Muscle of arm (tissue), 12 donors: ENCODE measurements around the gene SHB. TPM values are rescaled to one million over a fixed set of nuclear protein-coding genes. Genes with fewer than 3 reads are reported as not detected.
"Not testable (repeated sequence)": the region's sequence is repeated elsewhere in the genome, so short reads cannot be mapped to it uniquely, and the experiment has no call there.

Experiments
- DNase-seq: peaks from one replicate; pipeline ENCODE4 v3.0.0-alpha.2; 2013
- polyA plus RNA-seq, 12 donors: library from polyadenylated mRNA; unstranded; fragments of 120-200 nt; gene quantifications; one replicate each; pipeline ENCODE4 v1.2.1, GENCODE V29; 2013; ENCODE audit not compliant: insufficient read length in 12 of 12

SHB gene
- polyA plus RNA-seq, 12 donors, result 4.3 to 11.0 (median 6.3) TPM; not detected in 1

GRCh38 chr9:37904445-37905130 lies 164.4 kb downstream of the SHB start:
- DNase-seq, result no peak

- DNase-seq, result peak; percentile 97
Observed at GRCh38 chr9:37903647-37904444, 165.2 kb downstream of the SHB start, which contains the start of gene SLC25A51. Gene SLC25A51, minus strand, starts transcription at chr9:37904127. Its CDS starts 15,577 bp downstream, at chr9:37888550.

GRCh38 chr9:37902796-37903646 lies 166.0 kb downstream of the SHB start:
- no peak for DNase-seq

- DNase-seq, result no peak
Observed at GRCh38 chr9:37902131-37902530, 166.9 kb downstream of the SHB start.

- no peak for DNase-seq
Observed at GRCh38 chr9:37899041-37899440, 170.0 kb downstream of the SHB start.

GRCh38 chr9:37897665-37898064 lies 171.4 kb downstream of the SHB start:
- DNase-seq, result no peak

- DNase-seq, result no peak
Observed at GRCh38 chr9:37892063-37892462, 177.0 kb downstream of the SHB start.

- not testable (repeated sequence) for DNase-seq
Observed at GRCh38 chr9:37891042-37891441, 178.0 kb downstream of the SHB start.

- no peak for DNase-seq
Observed at GRCh38 chr9:37889536-37889935, 179.5 kb downstream of the SHB start.

- not testable (repeated sequence) for DNase-seq
Observed at GRCh38 chr9:37887977-37888583, 180.9 kb downstream of the SHB start.

GRCh38 chr9:37880916-37881479 lies 188.0 kb downstream of the SHB start:
- no peak for DNase-seq

GRCh38 chr9:37876376-37876775 lies 192.7 kb downstream of the SHB start:
- no peak for DNase-seq

GRCh38 chr9:37873955-37874354 lies 195.1 kb downstream of the SHB start:
- DNase-seq, result no peak

GRCh38 chr9:37870799-37871176 lies 198.2 kb downstream of the SHB start:
- DNase-seq, result no peak

GRCh38 chr9:37870081-37870798 lies 198.8 kb downstream of the SHB start:
- no peak for DNase-seq

Other genes with a start within 250 kb of the SHB start
- 10 to 100 TPM in 11 of 12 donors, not detected in 1; 10.7 to 16.1 (median 13.5) TPM for gene SLC25A51, start 165.1 kb downstream of the SHB start, polyA plus RNA-seq